Measurements from ENCODE around the gene ZNF669. TPM values are rescaled to one million over a fixed set of nuclear protein-coding genes. Genes with fewer than 3 reads are reported as not detected.

ZNF669 gene
- total RNA-seq, 1 experiment from 2014 or later: 22.3 TPM

GRCh38 chr1:247089616-247090375 is 14.4 kb downstream of the ZNF669 start:
- Histone ChIP-seq H3K36me3 (ENCODE audit: insufficient read depth, low read length) (no peaks in the 10 kb centered on the region), H3K9ac (ENCODE audit: low read length) (no peak overlapping the region), H3K27me3 (ENCODE audit: low read length) (no peaks in the 10 kb centered on the region), H3K79me2 (ENCODE audit: low read length) (no peaks in the 10 kb centered on the region), H3K9me3 (ENCODE audit: low read length) (no peaks in the 10 kb centered on the region), H3K4me1 (ENCODE audit: low read length) (no peaks in the 10 kb centered on the region), H3K4me3 (ENCODE audit: low read length) (no peak overlapping the region), H3K9me2 (replicated peaks; ENCODE audit: insufficient read depth, low read length) (no peaks in the 10 kb centered on the region), H3K27ac (ENCODE audit: low read length) (no peak overlapping the region), H2AFZ (ENCODE audit: low read length) (no peak overlapping the region), H3K4me2 (ENCODE audit: low read depth, low read length, poor library complexity, severe bottlenecking) (no peak overlapping the region), H4K20me1 (ENCODE audit: insufficient read depth, low read depth, low read length) (no peaks in the 10 kb centered on the region)
- no peak for DNase-seq

- H3K4me2 ChIP-seq (ENCODE audit: low read depth, low read length, poor library complexity, severe bottlenecking): no peak overlapping the region
- H4K20me1 ChIP-seq (ENCODE audit: insufficient read depth, low read depth, low read length): no peaks in the 10 kb centered on the region
- H3K9me3 ChIP-seq (ENCODE audit: low read length): no peaks in the 10 kb centered on the region
Measured at GRCh38 chr1:247088967-247089366, 15.2 kb downstream of the ZNF669 start.

GRCh38 chr1:247087256-247087655 is 16.9 kb downstream of the ZNF669 start:
- Histone ChIP-seq H3K27ac (ENCODE audit: low read length) (no peak overlapping the region), H2AFZ (ENCODE audit: low read length) (no peak overlapping the region), H3K9me3 (ENCODE audit: low read length) (no peaks in the 10 kb centered on the region)

More at GRCh38 chr1:247088967-247089366, 15.2 kb downstream of the ZNF669 start:
- H3K36me3 ChIP-seq (ENCODE audit: insufficient read depth, low read length): no peaks in the 10 kb centered on the region
- no peak overlapping the region for H3K27ac ChIP-seq (ENCODE audit: low read length)
- no peaks in the 10 kb centered on the region for H3K79me2 ChIP-seq (ENCODE audit: low read length)
- no peaks in the 10 kb centered on the region for H3K27me3 ChIP-seq (ENCODE audit: low read length)
- H3K9ac ChIP-seq (ENCODE audit: low read length): no peak overlapping the region
- DNase-seq: no peak
- H2AFZ ChIP-seq (ENCODE audit: low read length): no peak overlapping the region
- H3K4me1 ChIP-seq (ENCODE audit: low read length): no peaks in the 10 kb centered on the region
- no peaks in the 10 kb centered on the region for H3K9me2 ChIP-seq (replicated peaks; ENCODE audit: insufficient read depth, low read length)
- no peak overlapping the region for H3K4me3 ChIP-seq (ENCODE audit: low read length)

GRCh38 chr1:247085310-247085709 is 18.8 kb downstream of the ZNF669 start:
- H3K4me2 ChIP-seq (ENCODE audit: low read depth, low read length, poor library complexity, severe bottlenecking): no peak overlapping the region
- no peaks in the 10 kb centered on the region for H3K4me1 ChIP-seq (ENCODE audit: low read length)
- no peak overlapping the region for H2AFZ ChIP-seq (ENCODE audit: low read length)
- no peaks in the 10 kb centered on the region for H3K36me3 ChIP-seq (ENCODE audit: insufficient read depth, low read length)
- no peaks in the 10 kb centered on the region for H3K79me2 ChIP-seq (ENCODE audit: low read length)
- H3K9me2 ChIP-seq (replicated peaks; ENCODE audit: insufficient read depth, low read length): no peaks in the 10 kb centered on the region
- no peaks in the 10 kb centered on the region for H3K27me3 ChIP-seq (ENCODE audit: low read length)
- no peaks in the 10 kb centered on the region for H3K9me3 ChIP-seq (ENCODE audit: low read length)
- H3K27ac ChIP-seq (ENCODE audit: low read length): no peak overlapping the region
- H3K9ac ChIP-seq (ENCODE audit: low read length): no peak overlapping the region
- no peak overlapping the region for H3K4me3 ChIP-seq (ENCODE audit: low read length)
- DNase-seq: no peak
- no peaks in the 10 kb centered on the region for H4K20me1 ChIP-seq (ENCODE audit: insufficient read depth, low read depth, low read length)

More at GRCh38 chr1:247087256-247087655, 16.9 kb downstream of the ZNF669 start:
- Histone ChIP-seq H3K4me3 (ENCODE audit: low read length) (no peak overlapping the region), H3K36me3 (ENCODE audit: insufficient read depth, low read length) (no peaks in the 10 kb centered on the region), H3K79me2 (ENCODE audit: low read length) (no peaks in the 10 kb centered on the region), H3K27me3 (ENCODE audit: low read length) (no peaks in the 10 kb centered on the region), H3K4me2 (ENCODE audit: low read depth, low read length, poor library complexity, severe bottlenecking) (no peak overlapping the region), H3K9me2 (replicated peaks; ENCODE audit: insufficient read depth, low read length) (no peaks in the 10 kb centered on the region), H4K20me1 (ENCODE audit: insufficient read depth, low read depth, low read length) (no peaks in the 10 kb centered on the region), H3K9ac (ENCODE audit: low read length) (no peak overlapping the region), H3K4me1 (ENCODE audit: low read length) (no peaks in the 10 kb centered on the region)
- DNase-seq: no peak

GRCh38 chr1:247084771-247085170 is 19.4 kb downstream of the ZNF669 start:
- Histone ChIP-seq H3K27me3 (ENCODE audit: low read length) (no peaks in the 10 kb centered on the region), H3K4me1 (ENCODE audit: low read length) (peaks cover under 1% of the 10 kb centered on the region; the same call in 1 of the 2 replicates), H3K4me3 (ENCODE audit: low read length) (no peak overlapping the region), H3K36me3 (ENCODE audit: insufficient read depth, low read length) (no peaks in the 10 kb centered on the region), H3K27ac (ENCODE audit: low read length) (no peak overlapping the region), H4K20me1 (ENCODE audit: insufficient read depth, low read depth, low read length) (no peaks in the 10 kb centered on the region), H3K9me2 (replicated peaks; ENCODE audit: insufficient read depth, low read length) (no peaks in the 10 kb centered on the region), H3K9ac (ENCODE audit: low read length) (no peak overlapping the region), H3K79me2 (ENCODE audit: low read length) (no peaks in the 10 kb centered on the region), H3K4me2 (ENCODE audit: low read depth, low read length, poor library complexity, severe bottlenecking) (no peak overlapping the region), H3K9me3 (ENCODE audit: low read length) (no peaks in the 10 kb centered on the region), H2AFZ (ENCODE audit: low read length) (no peak overlapping the region)
- DNase-seq: no peak

- peaks cover 18% of the 10 kb centered on the region for H3K4me1 ChIP-seq (ENCODE audit: low read length)
- no peaks in the 10 kb centered on the region for H4K20me1 ChIP-seq (ENCODE audit: insufficient read depth, low read depth, low read length)
- peaks cover 19% of the 10 kb centered on the region for H3K36me3 ChIP-seq (ENCODE audit: insufficient read depth, low read length)
- H3K4me3 ChIP-seq (ENCODE audit: low read length): peak overlapping the region; percentile 79
- H3K9me2 ChIP-seq (replicated peaks; ENCODE audit: insufficient read depth, low read length): no peaks in the 10 kb centered on the region
- peaks cover 42% of the 10 kb centered on the region for H3K79me2 ChIP-seq (ENCODE audit: low read length)
- peak overlapping the region; percentile 86 for H3K9ac ChIP-seq (ENCODE audit: low read length)
- H3K27me3 ChIP-seq (ENCODE audit: low read length): no peaks in the 10 kb centered on the region
- H2AFZ ChIP-seq (ENCODE audit: low read length): peak overlapping the region; percentile 87
- peak overlapping the region; percentile 80 for H3K4me2 ChIP-seq (ENCODE audit: low read depth, low read length, poor library complexity, severe bottlenecking)
- H3K9me3 ChIP-seq (ENCODE audit: low read length): peaks cover 7% of the 10 kb centered on the region
- DNase-seq: no peak
- no peak overlapping the region for H3K27ac ChIP-seq (ENCODE audit: low read length)
Measured at GRCh38 chr1:247079141-247079874, 24.8 kb downstream of the ZNF669 start.

GRCh38 chr1:247078258-247079140 is 25.7 kb downstream of the ZNF669 start, which contains the start of gene ZNF670:
Gene ZNF670 (minus strand): TSS chr1:247078811. CDS start chr1:247078596, 215 bp downstream.
- Histone ChIP-seq H3K4me3 (ENCODE audit: low read length) (peak within 1 kb of the TSS; percentile 79), H3K9me3 (ENCODE audit: low read length) (peaks cover 12% of the 10 kb centered on the region), H3K9ac (ENCODE audit: low read length) (peak within 1 kb of the TSS; percentile 86), H3K27ac (ENCODE audit: low read length) (peak within 1 kb of the TSS; percentile 13; the same call in 1 of the 2 replicates), H3K9me2 (replicated peaks; ENCODE audit: insufficient read depth, low read length) (no peaks in the 10 kb centered on the region), H3K27me3 (ENCODE audit: low read length) (no peaks in the 10 kb centered on the region), H2AFZ (ENCODE audit: low read length) (peak within 1 kb of the TSS; percentile 87), H3K4me1 (ENCODE audit: low read length) (peaks cover 18% of the 10 kb centered on the region), H3K36me3 (ENCODE audit: insufficient read depth, low read length) (peaks cover 25% of the 10 kb centered on the region), H4K20me1 (ENCODE audit: insufficient read depth, low read depth, low read length) (no peaks in the 10 kb centered on the region), H3K4me2 (ENCODE audit: low read depth, low read length, poor library complexity, severe bottlenecking) (peak within 1 kb of the TSS; percentile 80), H3K79me2 (ENCODE audit: low read length) (peaks cover 50% of the 10 kb centered on the region)
- peak; percentile 99 for DNase-seq
